GM19395 (cell line): ENCODE results near the gene GAB3.
"Not testable (repeated sequence)": the region's sequence is repeated elsewhere in the genome, so short reads cannot be mapped to it uniquely, and the experiment has no call there.

ENCODE experiments used
- ATAC-seq: cut with Tn5 transposase; IDR thresholded peaks from one replicate; pipeline ENCODE4 v1.9.1; 2021; ENCODE audit warnings: mild to moderate bottlenecking, moderate library complexity; ENCODE audit not compliant: unreplicated experiment

Gene GAB3

GRCh38 chrX:154724993-154725756, 25.7 kb downstream of the GAB3 start:
- peak; percentile 53 for ATAC-seq

DNA sequence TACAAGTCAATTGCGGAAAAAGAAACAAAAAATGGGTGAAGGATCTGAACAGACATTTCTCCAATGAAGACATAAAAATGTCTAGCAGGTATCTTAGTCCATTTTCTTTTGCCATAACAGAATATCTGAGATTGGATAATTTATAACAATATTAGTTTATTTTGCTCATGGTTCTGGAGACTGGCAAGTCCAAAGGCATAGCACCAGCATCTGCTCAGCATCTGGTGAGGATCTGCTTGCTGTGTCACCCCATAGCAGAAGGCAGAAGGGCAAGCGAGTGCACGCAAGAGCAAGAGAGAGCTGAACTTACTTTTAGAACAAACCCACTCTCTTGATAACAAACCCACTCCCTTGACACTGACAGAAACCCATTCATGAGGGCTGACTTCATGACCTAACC, 29.7 kb downstream of the GAB3 start:
- ATAC-seq = no peak

DNA sequence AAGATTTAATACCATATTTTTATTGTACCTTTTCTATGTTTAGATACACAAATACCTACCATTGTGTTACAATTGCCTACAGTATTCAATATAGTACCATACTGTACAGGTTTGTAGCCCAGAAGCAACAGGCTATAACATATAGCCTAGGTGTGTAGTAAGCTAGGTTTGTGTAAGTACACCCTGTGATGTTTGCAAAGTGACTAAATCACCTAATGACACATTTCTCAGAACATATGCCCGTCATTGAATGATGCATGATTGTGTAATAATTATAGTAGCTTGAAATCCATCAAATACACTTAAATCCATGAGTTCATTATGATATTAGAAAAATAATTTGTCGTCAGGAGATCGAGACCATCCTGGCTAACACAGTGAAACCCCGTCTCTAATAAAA, 30.8 kb downstream of the GAB3 start:
- ATAC-seq = no peak

- no peak for ATAC-seq
Observed at GRCh38 chrX:154719132-154719675, 31.7 kb downstream of the GAB3 start.

GRCh38 chrX:154718616-154719015, 32.3 kb downstream of the GAB3 start:
- no peak for ATAC-seq

GRCh38 chrX:154717824-154718223, 33.1 kb downstream of the GAB3 start:
- ATAC-seq = no peak

DNA sequence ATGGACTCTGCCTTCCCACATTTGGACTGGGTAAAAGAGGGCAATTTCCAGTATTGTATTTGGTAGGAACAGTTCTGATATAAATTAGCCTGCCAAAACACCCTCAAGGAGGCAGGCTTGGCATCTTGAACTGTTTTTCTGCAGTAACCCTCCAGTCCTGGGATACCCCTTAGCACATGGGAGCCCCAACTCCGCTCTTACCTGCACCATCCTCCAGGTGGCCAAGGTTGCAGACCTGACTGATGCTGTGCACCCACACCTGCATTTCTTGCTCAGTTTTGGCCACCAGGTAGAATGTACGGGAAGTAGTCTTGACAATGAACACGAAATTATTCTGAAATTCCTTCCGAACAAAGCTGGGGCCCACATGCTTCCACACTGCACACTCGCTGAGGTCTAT, 35.1 kb downstream of the GAB3 start:
- no peak for ATAC-seq

DNA sequence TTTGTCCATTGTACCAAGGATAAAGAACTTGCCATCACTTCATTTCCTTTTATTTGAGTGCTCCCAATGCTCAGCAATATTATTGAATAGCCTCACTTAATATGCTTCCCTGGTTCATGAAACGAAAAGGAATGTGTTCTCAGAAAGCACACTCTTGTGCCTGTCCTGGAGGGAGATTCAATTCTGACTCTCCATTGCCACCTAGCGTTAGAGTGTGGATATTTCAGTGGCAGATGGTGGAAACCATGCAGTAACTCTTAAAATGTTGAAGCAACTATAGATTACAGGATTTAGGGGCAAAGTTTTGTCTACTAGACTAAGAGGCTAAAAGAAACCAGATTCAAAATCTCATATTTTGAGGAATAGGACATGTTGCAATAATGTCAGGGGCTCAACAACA, 36.0 kb downstream of the GAB3 start:
- peak; percentile 59 for ATAC-seq

GRCh38 chrX:154712781-154713740, 37.8 kb downstream of the GAB3 start:
- peak; percentile 87 for ATAC-seq

DNA sequence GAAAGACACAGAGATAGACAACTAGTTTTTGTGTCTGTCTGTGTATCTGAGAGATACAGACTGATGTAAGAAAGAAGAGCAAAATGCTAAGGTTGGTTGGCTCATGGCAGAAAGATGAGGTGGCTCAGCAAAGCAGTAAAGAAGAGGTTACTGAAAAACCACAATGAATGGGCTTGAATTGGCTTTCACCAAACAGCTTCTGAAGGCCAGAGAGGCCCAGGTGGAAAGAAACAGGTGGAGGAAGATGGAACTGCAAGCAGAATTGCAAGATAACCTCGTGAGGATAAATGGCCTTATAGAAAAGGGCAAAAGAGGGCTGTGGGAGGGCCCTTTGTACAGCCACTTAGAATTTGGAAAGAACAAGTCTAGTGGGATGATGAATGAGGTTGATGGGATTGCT, 39.6 kb downstream of the GAB3 start:
- ATAC-seq = no peak

GRCh38 chrX:154710309-154710708, 40.6 kb downstream of the GAB3 start:
- no peak for ATAC-seq

DNA sequence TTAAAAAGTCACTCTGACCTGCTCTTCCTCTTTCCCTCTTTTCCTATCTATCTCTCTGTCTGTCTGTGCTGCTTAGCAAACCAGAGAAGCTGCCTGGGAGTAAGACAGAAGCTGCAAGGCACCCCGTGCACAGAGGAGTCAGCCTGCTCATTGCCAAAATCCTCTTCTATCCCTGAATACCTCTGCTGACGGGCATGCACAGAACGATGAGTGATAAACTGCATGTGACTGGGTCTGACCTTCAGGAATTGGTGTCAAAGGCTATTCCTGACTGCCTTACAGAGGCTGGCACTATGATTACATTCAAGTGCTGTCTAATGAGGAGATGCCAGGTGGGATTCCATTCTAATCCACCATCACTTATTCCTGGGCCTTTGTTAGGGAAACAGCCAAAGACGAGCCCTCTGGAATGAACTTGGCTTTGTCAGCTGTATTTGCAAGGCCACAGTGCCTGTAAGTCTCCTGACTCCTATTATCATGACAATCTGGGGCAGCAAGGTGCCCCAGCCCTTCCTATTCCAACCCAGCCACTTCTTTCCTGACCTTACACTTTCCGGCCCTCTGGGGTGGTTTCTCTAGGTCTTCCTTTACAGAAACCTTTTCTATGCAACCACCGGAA, 52.1 kb downstream of the GAB3 start:
- no peak for ATAC-seq

- ATAC-seq = no peak
Observed at GRCh38 chrX:154696676-154697045, 54.2 kb downstream of the GAB3 start.

GRCh38 chrX:154695911-154696675, 54.8 kb downstream of the GAB3 start:
- ATAC-seq = no peak

DNA sequence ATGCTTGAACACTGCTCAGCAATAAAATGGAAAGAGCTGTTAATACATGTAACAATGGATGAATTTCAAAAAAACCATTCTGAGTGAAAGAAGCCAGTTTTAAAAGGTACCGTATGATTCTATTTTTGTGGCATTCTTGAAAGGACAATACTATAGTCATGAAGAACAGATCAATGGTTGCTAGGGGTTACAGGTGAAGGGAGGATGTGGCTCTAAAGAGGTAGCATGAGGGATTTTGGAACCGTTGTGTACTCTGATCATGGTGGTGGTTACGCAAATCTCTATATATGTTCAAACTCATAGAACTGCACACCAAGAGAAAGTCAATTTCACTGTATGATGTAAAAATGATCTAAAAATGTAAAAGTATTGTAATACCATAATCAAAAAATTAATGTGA, 57.5 kb downstream of the GAB3 start:
- no peak for ATAC-seq

DNA sequence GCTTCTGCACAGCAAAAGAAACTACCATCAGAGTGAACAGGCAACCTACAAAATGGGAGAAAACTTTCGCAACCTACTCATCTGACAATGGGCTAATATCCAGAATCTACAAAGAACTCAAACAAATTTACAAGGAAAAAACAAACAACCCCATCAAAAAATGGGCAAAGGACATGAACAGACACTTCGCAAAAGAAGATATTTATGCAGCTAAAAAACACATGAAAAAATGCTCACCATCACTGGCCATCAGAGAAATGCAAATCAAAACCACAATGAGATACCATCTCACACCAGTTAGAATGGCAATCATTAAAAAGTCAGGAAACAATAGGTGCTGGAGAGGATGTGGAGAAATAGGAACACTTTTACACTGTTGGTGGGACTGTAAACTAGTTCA, 60.4 kb downstream of the GAB3 start:
- ATAC-seq = not testable (repeated sequence)

- ATAC-seq = not testable (repeated sequence)
Observed at GRCh38 chrX:154672084-154672483, 78.8 kb downstream of the GAB3 start.

DNA sequence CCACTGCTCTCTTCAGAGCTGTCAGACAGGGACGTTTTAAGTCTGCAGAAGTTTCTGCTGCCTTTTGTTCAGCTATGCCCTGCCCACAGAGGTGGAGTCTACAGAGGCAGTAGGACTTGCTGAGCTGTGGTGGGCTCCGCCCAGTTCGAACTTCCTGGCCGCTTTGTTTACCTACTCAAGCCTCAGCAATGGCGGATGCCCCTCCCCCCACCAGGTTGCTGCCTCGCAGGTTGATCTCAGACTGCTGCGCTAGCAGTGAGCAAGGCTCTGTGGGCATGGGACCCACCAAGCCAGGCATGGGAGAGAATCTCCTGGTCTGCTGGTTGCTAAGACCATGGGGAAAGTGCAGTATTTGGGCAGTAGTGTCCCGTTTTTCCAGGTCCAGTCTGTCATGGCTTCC, 80.0 kb downstream of the GAB3 start:
- ATAC-seq = not testable (repeated sequence)

DNA sequence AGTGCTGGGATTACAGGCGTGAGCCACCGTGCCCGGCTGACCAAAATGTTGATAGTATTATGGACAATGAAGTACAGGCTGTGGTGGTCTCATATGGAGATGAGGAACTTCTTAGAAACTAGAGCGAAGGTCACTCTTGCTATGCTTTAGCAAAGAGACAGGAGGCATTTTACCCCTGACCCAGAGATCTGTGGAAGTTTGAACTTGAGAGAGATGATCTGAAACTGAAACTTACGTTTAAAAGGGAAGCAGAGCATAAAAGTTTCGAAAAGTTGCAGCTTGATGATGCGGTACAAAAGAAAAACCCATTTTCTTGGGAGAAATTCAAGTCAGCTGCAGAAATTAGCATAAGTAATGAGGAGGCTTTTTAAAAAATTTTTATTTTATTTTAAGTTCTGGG, 89.0 kb downstream of the GAB3 start:
- no peak for ATAC-seq

DNA sequence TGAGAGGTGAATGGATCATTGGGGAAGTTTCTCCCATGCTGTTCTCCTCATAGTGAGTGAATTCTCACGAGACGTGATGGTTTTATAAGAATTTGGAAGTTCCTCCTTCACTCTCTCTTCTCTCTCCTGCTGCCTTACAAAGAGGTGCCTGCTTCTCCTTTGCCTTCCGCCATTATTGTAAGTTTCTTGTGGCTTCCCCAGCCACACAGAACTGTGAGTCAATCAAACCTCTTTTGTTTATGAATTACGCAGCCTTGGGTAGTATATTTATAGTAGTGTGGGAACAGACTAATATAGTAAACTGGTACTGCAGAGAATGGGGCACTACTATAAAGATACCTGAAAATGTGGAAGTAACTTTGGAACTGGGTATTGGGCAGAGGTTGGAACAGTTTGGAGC, 89.7 kb downstream of the GAB3 start:
- no peak for ATAC-seq

DNA sequence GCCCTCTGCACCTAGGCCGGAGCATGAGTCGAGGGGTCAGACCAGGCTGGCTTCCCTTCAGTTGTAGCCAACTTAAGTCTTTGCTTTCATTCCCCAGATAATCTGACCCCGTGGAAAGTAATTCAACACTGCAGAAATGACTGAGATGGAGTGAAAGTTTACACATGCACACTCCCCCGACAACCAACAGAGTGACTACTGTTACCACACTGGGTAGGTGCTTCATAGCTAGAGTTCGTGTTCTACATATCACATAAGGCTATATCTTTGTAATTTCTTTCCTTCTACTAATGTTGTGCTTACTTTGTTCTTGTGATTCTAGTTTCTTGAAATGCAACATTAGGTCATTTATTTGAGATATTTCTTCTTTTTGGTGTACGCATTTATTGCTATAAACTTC, 90.3 kb downstream of the GAB3 start:
- no peak for ATAC-seq
